Medulla oblongata (tissue), 1 donor: Measurements from ENCODE around the gene TNFRSF8.

Experiments used
- DNase-seq: peaks from one replicate; pipeline ENCODE4 v3.0.0-alpha.2; 2015; ENCODE audit errors: extremely low spot score

Gene TNFRSF8

GRCh38 chr1:12142141-12142823 is 79.2 kb downstream of the TNFRSF8 start:
- DNase-seq = no peak

DNA sequence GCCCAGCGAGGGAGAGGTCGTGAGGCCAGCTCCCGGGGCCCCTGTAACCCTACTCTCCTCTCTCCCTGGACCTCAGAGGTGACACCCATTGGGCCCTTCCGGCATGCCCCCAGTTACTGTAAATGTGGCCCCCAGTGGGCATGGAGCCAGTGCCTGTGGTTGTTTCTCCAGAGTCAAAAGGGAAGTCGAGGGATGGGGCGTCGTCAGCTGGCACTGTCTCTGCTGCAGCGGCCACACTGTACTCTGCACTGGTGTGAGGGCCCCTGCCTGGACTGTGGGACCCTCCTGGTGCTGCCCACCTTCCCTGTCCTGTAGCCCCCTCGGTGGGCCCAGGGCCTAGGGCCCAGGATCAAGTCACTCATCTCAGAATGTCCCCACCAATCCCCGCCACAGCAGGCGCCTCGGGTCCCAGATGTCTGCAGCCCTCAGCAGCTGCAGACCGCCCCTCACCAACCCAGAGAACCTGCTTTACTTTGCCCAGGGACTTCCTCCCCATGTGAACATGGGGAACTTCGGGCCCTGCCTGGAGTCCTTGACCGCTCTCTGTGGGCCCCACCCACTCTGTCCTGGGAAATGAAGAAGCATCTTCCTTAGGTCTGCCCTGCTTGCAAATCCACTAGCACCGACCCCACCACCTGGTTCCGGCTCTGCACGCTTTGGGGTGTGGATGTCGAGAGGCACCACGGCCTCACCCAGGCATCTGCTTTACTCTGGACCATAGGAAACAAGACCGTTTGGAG is 80.0 kb downstream of the TNFRSF8 start:
- DNase-seq = peak; percentile 58

- peak; percentile 91 for DNase-seq
Observed at GRCh38 chr1:12143631-12144155, 80.6 kb downstream of the TNFRSF8 start.

DNA sequence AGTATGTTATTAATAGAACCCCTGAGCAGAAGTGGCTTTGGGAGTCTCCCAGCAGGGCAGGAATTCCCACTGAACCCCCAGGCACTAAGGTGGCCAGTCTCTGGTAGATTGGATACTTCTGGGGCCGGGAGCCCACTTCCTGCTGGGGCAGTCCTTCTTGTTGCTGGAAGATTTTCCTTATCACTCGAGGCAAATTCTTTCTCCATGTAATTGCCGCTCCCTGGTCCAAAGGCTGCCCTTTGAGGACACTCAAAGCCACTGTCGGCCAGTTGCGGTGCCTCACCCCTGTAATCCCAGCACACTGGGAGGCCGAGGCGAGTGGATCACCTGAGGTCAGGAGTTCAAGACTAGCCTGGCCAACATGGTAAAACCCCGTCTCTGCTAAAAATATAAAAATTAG is 81.1 kb downstream of the TNFRSF8 start:
- DNase-seq = no peak

DNA sequence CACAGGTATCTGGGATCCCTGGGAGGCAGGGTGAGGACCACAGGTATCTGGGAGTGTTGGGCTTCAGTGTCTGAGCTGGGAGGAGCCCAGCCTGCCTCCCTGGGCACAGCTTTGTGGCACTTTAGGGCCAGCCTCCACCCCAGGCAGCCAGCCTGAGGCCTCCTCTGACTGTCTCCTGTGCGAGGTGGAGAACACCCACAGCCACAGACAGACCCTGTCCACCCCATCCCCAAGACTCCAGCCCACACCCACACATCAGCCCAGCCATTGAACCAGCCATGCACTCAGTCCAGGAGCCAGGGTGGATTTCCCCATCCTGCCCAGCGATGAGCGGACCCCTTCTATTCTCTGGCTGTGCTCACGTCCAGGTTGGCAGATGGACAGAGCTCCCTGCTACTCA is 81.9 kb downstream of the TNFRSF8 start:
- DNase-seq = no peak

DNA sequence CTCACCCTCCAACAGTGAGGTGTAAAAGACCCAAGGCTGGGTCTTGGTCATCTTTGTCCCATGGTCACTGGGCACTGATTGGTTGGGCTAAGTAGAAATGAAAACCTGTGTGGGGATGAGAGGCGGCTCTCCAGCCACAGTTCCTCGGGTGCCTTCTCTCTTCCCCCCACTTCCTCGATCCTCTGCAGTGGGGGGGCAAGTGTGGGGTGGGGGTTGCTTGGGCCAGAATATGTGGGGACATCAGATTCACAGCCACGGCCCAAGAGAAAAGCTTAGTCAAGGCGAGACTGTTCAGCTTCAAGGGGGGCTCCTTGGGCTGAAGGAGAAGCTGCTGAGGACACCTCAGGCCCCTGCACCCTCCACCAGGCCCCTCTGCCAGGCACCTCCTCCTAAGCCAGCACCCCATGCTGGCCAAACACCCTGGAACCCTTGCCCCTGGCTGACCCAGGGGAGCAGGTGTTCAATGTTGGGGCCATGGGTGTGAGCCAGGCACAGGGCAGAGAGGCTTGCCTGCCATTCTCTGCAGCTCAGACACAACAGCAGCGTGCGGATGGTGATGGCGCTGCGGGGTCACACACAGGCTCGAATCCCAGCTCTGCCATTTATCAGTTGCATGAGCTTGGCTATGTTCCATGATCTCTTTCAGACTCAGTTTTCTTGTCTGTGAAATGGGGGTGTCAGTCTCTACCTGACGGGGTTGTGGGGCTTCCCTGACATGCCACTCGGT is 82.7 kb downstream of the TNFRSF8 start:
- DNase-seq = no peak

DNA sequence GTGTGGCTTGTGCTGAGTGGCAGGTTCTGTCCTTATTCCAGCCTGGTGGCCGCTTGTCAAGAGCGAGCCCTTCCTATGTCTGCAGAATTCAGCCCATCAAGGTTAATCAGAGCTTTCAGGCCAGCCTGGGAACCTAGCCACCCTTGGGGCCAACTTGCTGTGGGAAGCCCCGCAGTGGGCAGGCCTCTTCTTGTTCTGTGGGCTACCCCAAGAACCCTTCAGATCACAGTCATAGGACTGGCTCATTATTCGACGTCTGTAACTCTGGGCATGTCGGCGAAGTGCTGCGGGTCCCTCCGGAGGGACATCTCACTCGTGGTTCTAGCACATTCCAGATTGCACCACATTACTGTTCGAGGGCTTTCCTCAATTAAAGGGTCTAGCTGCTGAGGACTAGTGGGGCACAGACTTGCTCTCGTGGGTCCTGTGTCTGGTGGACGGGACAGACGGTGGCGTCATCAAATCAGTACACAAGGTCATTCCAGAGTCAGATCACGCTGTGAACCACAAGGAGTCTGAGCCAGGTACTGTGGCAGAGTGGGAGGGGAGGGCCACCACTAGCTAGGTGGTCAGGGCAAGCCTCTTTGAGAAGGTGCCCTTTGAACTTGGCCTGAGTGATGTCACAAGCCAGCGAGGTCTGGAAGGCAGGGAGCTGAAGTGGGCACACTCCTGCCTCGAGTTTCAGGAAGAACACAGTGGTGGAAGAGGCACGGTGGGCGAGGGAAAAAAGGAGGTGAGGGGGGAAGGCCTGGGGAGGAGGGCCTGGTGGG is 83.4 kb downstream of the TNFRSF8 start:
- no peak for DNase-seq

DNA sequence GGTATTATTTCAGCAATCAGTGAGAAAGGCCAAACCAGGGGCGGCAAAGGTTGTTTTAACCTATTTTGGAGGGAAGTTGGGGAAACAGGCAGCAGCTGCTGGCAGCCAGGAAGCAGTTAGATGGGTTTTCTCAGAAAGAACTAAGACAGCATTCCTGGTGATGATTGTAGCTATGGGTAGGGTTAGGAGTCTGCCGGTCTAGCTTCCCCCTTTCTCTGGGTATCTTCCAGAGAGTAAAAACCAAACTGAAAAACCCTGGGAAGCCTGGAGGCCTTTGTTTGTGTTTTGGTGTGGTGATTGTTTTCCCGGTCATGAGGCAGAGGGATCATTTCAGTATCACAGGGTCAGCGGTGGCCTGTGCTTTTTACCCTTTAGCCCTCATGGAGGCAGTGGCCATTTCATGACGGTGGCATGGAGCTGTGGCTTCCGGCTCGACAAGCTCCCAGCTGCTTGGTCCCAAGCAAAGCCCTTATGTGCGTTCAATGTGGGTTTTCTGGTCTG is 84.1 kb downstream of the TNFRSF8 start:
- DNase-seq = no peak

GRCh38 chr1:12148160-12148957 is 85.3 kb downstream of the TNFRSF8 start:
- no peak for DNase-seq

DNA sequence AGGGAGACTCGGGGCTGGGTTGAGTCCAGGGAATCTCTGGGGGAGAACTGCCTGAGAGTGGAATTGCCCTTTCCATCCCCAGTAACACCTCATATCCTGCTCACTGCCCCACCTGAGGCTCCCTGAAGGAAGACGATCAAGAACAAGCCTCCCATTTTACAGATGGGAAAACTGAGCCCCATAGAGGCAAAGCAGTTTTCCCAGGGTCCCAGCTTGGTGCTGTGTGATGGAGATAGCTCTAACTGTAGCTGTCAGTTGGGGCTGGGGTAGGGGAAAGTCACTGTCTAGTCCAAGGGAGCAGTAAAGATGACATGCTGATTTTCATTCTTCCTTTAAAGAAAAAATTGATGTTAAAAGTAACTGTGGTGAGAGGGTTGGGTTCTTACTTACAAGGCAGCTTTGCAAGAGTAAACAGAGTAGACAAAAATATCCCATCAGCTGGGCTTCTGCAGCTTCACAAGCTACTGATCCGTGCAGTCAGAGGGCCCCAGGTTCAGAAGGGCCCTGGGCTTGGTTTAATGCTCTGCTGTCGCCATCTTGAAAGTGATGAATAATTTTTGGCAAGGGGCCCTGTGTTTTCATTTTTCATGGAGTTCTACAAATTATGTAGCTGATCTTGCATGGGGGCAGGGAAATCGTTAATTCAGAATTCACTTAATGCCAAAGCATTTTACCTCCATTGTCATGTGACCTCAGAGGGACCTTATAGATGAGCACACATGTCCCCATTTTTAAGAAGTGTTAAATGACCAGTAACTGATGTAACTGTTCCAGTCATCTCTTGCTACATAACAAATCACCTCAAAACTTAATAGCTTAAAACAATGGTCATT is 86.1 kb downstream of the TNFRSF8 start:
- no peak for DNase-seq

DNA sequence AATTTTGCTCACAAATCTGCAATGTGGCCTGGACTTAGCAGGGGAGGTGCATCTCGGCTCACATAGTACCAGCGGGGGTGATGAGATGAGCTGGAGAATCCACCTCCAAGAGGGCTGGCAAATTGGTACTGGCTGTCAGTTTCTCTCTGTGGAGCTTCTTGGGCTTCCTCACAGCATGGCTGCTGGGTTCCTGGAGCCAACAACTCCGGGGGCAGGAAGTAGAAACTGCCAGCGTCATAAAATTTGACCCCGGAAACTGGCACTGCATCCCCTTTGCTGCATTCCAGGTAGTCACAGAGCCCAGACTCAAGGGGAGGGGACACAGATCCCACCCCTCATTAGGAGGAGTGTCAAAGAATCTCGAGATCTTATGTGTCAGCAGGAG is 86.7 kb downstream of the TNFRSF8 start:
- no peak for DNase-seq

DNA sequence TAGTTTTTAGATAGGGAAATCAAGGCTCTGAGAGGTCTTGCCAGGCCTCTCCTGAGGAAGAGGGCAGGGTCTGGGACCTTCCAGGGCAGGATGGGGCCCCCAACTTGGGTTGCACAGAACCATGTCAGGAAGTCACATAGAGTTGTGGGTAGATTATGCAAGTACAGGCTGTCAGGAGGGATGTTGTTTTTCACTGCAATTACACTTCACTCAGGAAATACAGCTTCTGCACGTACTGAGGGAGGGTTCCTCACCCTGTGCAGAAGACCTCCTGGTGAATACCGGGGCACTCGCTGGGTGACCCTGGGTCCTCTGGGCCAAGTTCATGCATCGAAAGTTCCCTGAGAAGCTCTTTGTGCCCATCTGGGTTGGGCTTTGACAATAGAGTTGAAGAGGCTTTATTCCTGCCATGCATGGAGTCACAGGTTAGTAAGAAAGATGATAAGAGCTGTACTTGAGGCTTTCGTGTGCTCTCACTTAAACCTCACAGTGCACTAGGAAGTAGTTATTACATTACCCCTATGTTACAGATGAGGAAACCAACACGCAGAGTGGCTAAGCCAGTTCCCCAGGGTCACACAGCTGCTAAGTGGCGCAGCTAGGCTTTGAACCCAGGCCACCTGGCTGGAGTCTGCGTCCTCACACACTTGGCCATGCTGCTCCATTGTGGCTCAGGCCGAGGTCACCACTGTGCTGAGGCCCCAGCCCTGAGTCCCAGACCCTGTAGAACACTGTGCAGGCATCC is 87.5 kb downstream of the TNFRSF8 start:
- DNase-seq = peak; percentile 38

- DNase-seq = no peak
Observed at GRCh38 chr1:12151465-12151864, 88.4 kb downstream of the TNFRSF8 start.

DNA sequence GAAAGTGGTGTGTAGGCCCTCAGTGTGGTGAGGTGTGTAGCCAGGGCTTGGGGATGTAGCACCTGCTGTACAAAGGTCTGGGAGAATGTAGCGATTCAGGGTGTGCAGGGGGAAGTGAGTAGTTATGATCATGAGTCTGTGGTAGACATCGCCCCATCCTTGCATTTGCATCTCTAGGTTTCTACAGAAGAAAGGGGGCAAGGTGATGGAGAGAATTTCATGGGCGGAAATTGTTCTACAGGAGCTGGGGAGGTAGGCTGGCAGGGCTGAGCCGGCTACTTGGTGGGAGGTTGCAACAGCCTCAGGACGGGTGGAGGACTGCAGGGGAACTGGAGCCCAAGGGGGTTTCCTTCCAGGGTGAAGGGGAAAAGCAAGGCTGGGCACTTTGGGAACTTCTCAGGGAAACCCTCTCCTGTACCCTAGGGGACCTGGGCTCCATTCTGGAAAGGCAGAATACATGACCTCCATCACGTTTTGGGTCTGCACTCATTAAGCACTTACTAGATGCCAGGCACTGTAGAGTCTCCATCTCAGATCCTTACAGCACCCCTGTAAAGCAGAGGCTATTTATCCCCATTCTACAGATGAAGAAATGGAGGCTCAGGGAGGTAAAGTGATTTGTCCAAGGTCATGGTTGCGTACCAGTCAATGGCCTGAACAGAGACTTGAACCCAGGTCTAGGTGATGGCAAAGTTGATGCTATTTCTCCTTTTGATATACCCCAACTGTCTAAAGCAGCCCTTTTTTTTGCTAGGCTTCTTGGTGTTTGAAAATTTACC is 89.2 kb downstream of the TNFRSF8 start:
- no peak for DNase-seq

- peak; percentile 85 for DNase-seq
Observed at GRCh38 chr1:12153181-12153785, 90.2 kb downstream of the TNFRSF8 start.

DNA sequence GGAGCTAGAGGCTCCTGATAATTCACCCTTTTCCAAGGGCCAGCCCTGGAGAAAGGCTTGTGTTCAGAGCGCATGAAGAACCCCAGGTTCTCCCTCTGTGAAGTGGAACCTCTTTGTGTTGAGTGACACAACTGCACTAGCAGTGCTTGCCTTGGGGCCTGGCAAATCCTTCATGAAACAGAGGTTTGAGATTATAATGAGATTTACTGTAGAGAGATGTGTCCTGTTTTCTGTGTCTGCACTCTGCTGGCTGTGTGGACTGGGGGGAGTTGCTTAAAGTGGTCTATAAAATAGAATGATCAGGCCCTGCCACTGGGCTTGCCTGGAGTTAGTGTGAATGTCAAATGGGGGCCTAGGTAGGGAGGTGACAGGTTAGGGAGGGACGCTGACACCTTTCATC is 92.2 kb downstream of the TNFRSF8 start:
- DNase-seq = no peak

DNA sequence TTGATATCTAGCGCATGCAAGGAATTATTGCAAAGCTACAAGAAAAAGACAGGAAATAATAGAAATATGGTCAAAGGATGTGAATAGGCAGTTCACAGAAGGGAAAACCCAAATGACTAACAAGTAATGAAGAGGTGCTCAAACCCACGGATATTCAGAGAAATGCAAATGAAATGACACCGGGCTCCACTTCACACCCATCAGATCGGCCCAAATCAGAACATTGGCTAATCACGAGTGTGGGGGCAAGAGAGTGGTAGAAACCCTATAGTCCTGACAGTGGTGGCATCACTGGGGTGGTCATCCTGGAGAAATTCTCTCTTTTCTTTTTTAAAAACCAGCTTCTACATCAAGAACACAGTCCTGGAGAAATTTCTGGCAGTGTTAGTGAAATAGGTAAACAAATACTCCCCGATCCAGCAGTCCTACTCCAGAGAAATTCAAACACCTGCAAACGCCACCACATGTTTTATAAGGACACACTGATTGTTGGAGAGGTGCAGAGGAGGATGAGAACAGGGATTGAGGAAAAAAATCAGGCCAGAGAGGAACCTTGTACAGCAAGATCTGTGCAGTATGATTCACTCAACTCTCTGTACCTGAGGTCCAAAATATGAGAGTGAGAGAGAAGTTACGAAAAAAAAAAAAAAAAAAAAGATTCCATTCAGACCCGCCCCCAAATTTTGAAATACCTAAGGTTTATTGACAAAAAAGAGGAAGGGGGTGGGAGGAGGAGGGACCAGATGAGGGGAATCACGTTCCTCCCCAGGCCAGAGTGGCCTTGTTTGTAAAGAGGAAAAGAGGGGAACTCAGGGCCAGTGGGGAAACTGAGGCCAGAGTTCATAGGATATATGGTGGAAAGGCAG is 94.5 kb downstream of the TNFRSF8 start:
- DNase-seq = no peak
